Measurements from ENCODE around the gene HOXA5. TPM values are rescaled to one million over a fixed set of nuclear protein-coding genes. Genes with fewer than 3 reads are reported as not detected.

The HOXA5 gene
- total RNA-seq, 1 experiment from 2014 or later: 53.0 TPM

- DNase-seq (ENCODE audit: low read depth): no peak
- in situ Hi-C loops (cut with HindIII; ENCODE audit: low pct_unique_long_range_greater_than_20kb, low sequenced_read_pairs): no loop called here
These were observed 684 bp upstream of the HOXA5 start for GRCh38 chr7:27143950-27144780.

- peak; percentile 58 for DNase-seq (ENCODE audit: low read depth)
- in situ Hi-C loops (cut with HindIII; ENCODE audit: low pct_unique_long_range_greater_than_20kb, low sequenced_read_pairs): no loop called here
These were observed 880 bp downstream of the HOXA5 start for GRCh38 chr7:27142580-27143022.

- DNase-seq (ENCODE audit: low read depth): peak; percentile 73
- in situ Hi-C loops (cut with HindIII; ENCODE audit: low pct_unique_long_range_greater_than_20kb, low sequenced_read_pairs): no loop called here
These were observed 1.4 kb downstream of the HOXA5 start for GRCh38 chr7:27141923-27142579.

- in situ Hi-C loops (cut with HindIII; ENCODE audit: low pct_unique_long_range_greater_than_20kb, low sequenced_read_pairs): no loop called here
- no peak for DNase-seq (ENCODE audit: low read depth)
These were observed 2.2 kb downstream of the HOXA5 start for GRCh38 chr7:27141137-27141922.

GRCh38 chr7:27140126-27140857 lies 3.2 kb downstream of the HOXA5 start:
- in situ Hi-C loops (cut with HindIII; ENCODE audit: low pct_unique_long_range_greater_than_20kb, low sequenced_read_pairs): no loop called here
- DNase-seq (ENCODE audit: low read depth): no peak

- in situ Hi-C loops (cut with HindIII; ENCODE audit: low pct_unique_long_range_greater_than_20kb, low sequenced_read_pairs): no loop called here
These were observed 4.0 kb downstream of the HOXA5 start for GRCh38 chr7:27139334-27140125.

GRCh38 chr7:27138985-27139333 lies 4.5 kb downstream of the HOXA5 start:
- in situ Hi-C loops (cut with HindIII; ENCODE audit: low pct_unique_long_range_greater_than_20kb, low sequenced_read_pairs): no loop called here
- DNase-seq (ENCODE audit: low read depth): no peak

More at GRCh38 chr7:27139334-27140125, 4.0 kb downstream of the HOXA5 start:
- no peak for DNase-seq (ENCODE audit: low read depth)

GRCh38 chr7:27138472-27138871 lies 5.0 kb downstream of the HOXA5 start:
- DNase-seq (ENCODE audit: low read depth): no peak
- in situ Hi-C loops (cut with HindIII; ENCODE audit: low pct_unique_long_range_greater_than_20kb, low sequenced_read_pairs): no loop called here

- in situ Hi-C loops (cut with HindIII; ENCODE audit: low pct_unique_long_range_greater_than_20kb, low sequenced_read_pairs): no loop called here
- DNase-seq (ENCODE audit: low read depth): peak; percentile 75
These were observed 5.7 kb downstream of the HOXA5 start for GRCh38 chr7:27137640-27138315.

- DNase-seq (ENCODE audit: low read depth): peak; percentile 59
- in situ Hi-C loops (cut with HindIII; ENCODE audit: low pct_unique_long_range_greater_than_20kb, low sequenced_read_pairs): no loop called here
These were observed 9.1 kb downstream of the HOXA5 start for GRCh38 chr7:27134392-27134791.

- DNase-seq (ENCODE audit: low read depth): peak; percentile 92
- in situ Hi-C loops (cut with HindIII; ENCODE audit: low pct_unique_long_range_greater_than_20kb, low sequenced_read_pairs): no loop called here
These were observed 9.9 kb downstream of the HOXA5 start for GRCh38 chr7:27133409-27134231.

GRCh38 chr7:27132978-27133377 lies 10.5 kb downstream of the HOXA5 start:
- DNase-seq (ENCODE audit: low read depth): no peak
- in situ Hi-C loops (cut with HindIII; ENCODE audit: low pct_unique_long_range_greater_than_20kb, low sequenced_read_pairs): no loop called here

GRCh38 chr7:27132214-27132613 lies 11.3 kb downstream of the HOXA5 start:
- peak; percentile 31 for DNase-seq (ENCODE audit: low read depth)
- in situ Hi-C loops (cut with HindIII; ENCODE audit: low pct_unique_long_range_greater_than_20kb, low sequenced_read_pairs): no loop called here

GRCh38 chr7:27131390-27131819 lies 12.1 kb downstream of the HOXA5 start:
- no peak for DNase-seq (ENCODE audit: low read depth)
- in situ Hi-C loops (cut with HindIII; ENCODE audit: low pct_unique_long_range_greater_than_20kb, low sequenced_read_pairs): no loop called here

GRCh38 chr7:27130540-27131389 lies 12.7 kb downstream of the HOXA5 start, which contains the start of gene HOXA4:
Gene HOXA4, minus strand, starts transcription at chr7:27130757. Its CDS starts 24 bp downstream, at chr7:27130733.
- in situ Hi-C loops (cut with HindIII; ENCODE audit: low pct_unique_long_range_greater_than_20kb, low sequenced_read_pairs): no loop called here
- DNase-seq (ENCODE audit: low read depth): peak; percentile 90
